Right atrium auricular region (tissue), 2 donors: ENCODE data around the gene TSPO. TPM values are rescaled to one million over a fixed set of nuclear protein-coding genes. Genes with fewer than 3 reads are reported as not detected.

Experiments used
- DNase-seq: peaks from one replicate; pipeline ENCODE4 v3.0.0-alpha.2; 2019; ENCODE audit warnings: low spot score
- H3K27ac ChIP-seq, 2 donors: fragments of 200-600 bp; sonication (generic); 1 replicate in 1 of 2; 2 replicates in 1 of 2; pipeline ENCODE4 v1.5.1; 2016 to 2019
- H3K27me3 ChIP-seq, 2 donors: fragments of 200-600 bp; sonication (generic); one replicate each; pipeline versions ENCODE4 v1.5.1 to v1.6.0; 2017 to 2019
- H3K36me3 ChIP-seq: fragments of 200-600 bp; sonication (generic); one replicate; pipeline ENCODE4 v1.5.1; 2016
- H3K4me1 ChIP-seq, 2 donors: fragments of 200-600 bp; sonication (generic); one replicate each; pipeline versions ENCODE4 v1.5.1 to v1.6.0; 2017 to 2019
- H3K4me3 ChIP-seq, 2 donors: fragments of 200-600 bp; sonication (generic); 1 replicate in 1 of 2; 2 replicates in 1 of 2; pipeline ENCODE4 v1.5.1; 2017 to 2019; ENCODE audit warnings: mild to moderate bottlenecking in 1 of 2, moderate library complexity in 1 of 2
- H3K9me3 ChIP-seq, 2 donors: fragments of 200-600 bp; sonication (generic); one replicate each; pipeline ENCODE4 v1.5.1; 2019
- CTCF ChIP-seq, 2 donors: fragments of 200-600 bp; sonication (generic); IDR thresholded peaks; one replicate each; pipeline ENCODE4 v1.5.1; 2019; ENCODE audit warnings: antibody characterized with exemption in 2 of 2
- total RNA-seq, 2 donors: library from RNA; depleted of rRNA; stranded (reverse); fragments of >200 nt; gene quantifications; one replicate each; pipeline ENCODE4 v1.1.0, GENCODE V29; 2016

Gene TSPO
- total RNA-seq, 2 donors from 2014 or later = 182 to 241 TPM

- Histone ChIP-seq H3K27me3 (no peaks in the 10 kb centered on the region), H3K27ac (no peak overlapping the region), H3K9me3 (no peaks in the 10 kb centered on the region), H3K4me1 (no peaks in the 10 kb centered on the region), H3K36me3 (no peaks in the 10 kb centered on the region), H3K4me3 (no peak overlapping the region)
- DNase-seq = no peak
- no peak for TF ChIP-seq CTCF (IDR thresholded peaks at IDR 0.05)
Observed at GRCh38 chr22:43209523-43209890, 58.1 kb downstream of the TSPO start.

DNA sequence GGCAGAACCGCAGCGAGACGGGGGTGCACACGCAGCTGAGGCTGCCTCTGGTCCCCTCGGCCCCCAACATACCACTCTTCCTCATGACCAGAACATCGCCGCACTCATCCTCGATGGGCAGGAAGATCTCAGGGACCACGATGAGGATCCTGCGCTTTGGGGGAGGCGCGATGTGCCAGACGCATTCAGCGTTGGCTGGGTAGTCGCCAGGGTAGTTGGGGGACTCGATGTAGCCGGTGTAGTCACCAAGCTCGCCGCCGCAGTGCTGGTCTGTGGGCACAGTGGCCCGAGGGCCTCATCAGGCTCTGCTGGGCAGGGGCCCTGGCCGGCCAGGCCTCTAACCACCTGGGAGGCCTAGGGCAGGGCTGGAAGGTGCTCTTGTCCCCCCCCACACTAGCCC lies 58.6 kb downstream of the TSPO start:
- no peaks in the 10 kb centered on the region for H3K27me3 ChIP-seq
- no peaks in the 10 kb centered on the region for H3K4me1 ChIP-seq
- no peak overlapping the region for H3K27ac ChIP-seq
- no peaks in the 10 kb centered on the region for H3K9me3 ChIP-seq
- no peaks in the 10 kb centered on the region for H3K36me3 ChIP-seq
- TF ChIP-seq CTCF (IDR thresholded peaks at IDR 0.05) = no peak
- no peak overlapping the region for H3K4me3 ChIP-seq
- no peak for DNase-seq

GRCh38 chr22:43210631-43211515 lies 59.5 kb downstream of the TSPO start:
- DNase-seq = no peak
- Histone ChIP-seq H3K27ac (no peak overlapping the region), H3K36me3 (no peaks in the 10 kb centered on the region), H3K27me3 (no peaks in the 10 kb centered on the region), H3K4me3 (no peak overlapping the region), H3K4me1 (no peaks in the 10 kb centered on the region), H3K9me3 (no peaks in the 10 kb centered on the region)
- no peak for TF ChIP-seq CTCF (IDR thresholded peaks at IDR 0.05)

DNA sequence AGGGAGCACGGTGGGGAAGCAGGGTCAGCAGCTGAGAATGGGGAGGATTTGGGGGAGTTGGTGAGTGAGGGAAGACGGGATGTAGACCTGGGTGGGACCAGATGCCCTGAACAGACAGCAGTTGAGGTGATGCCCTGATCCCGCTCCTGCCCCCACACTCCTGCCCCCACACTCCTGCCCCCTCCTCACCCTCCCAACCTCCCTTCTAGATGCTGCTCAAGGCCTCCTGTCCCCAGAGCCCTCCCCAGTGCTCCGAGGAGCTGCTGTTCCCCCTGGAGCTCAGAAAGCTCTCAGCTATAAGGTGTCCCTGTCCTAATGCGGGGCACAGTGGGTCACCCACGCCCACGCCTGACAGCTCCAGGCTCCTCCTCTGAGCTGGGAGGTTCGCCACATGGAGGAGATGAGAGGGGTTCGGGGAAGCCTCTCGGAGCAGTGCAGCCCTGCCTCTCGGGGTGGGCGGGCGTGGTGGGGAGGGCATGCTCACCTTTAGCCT lies 60.6 kb downstream of the TSPO start:
- Histone ChIP-seq H3K4me1 (no peaks in the 10 kb centered on the region), H3K4me3 (no peak overlapping the region), H3K27ac (no peak overlapping the region), H3K36me3 (no peaks in the 10 kb centered on the region), H3K9me3 (no peaks in the 10 kb centered on the region), H3K27me3 (no peaks in the 10 kb centered on the region)
- TF ChIP-seq CTCF (IDR thresholded peaks at IDR 0.05) = no peak
- DNase-seq = no peak

GRCh38 chr22:43212434-43212952 lies 61.1 kb downstream of the TSPO start:
- no peak overlapping the region for H3K27ac ChIP-seq
- H3K27me3 ChIP-seq = no peaks in the 10 kb centered on the region
- H3K4me1 ChIP-seq = no peaks in the 10 kb centered on the region
- no peak for TF ChIP-seq CTCF (IDR thresholded peaks at IDR 0.05)
- H3K9me3 ChIP-seq = no peaks in the 10 kb centered on the region
- DNase-seq = no peak
- H3K36me3 ChIP-seq = no peaks in the 10 kb centered on the region
- no peak overlapping the region for H3K4me3 ChIP-seq

Other genes with a start within 250 kb of the TSPO start
- 10 to 100 TPM; 66.3 to 89.8 TPM for gene PACSIN2, start 136.4 kb upstream of the TSPO start, total RNA-seq
- gene TTLL1, start 62.2 kb upstream of the TSPO start, total RNA-seq = 1 to 10 TPM; 4.4 to 5.2 TPM
- gene BIK, start 40.8 kb upstream of the TSPO start, total RNA-seq = under 1 TPM in 1 of 2 donors, not detected in 1; 0.63 TPM
- gene MCAT, start 8.2 kb upstream of the TSPO start, total RNA-seq = 10 to 100 TPM; 16.1 to 17.6 TPM
- 10 to 100 TPM; 11.4 to 15.1 TPM for gene TTLL12, start 35.6 kb downstream of the TSPO start, total RNA-seq
- gene SCUBE1, start 191.8 kb downstream of the TSPO start, total RNA-seq = under 1 TPM; 0.04 to 0.16 TPM